H1 (cell line): ENCODE measurements around the gene TNKS2. TPM values are rescaled to one million over a fixed set of nuclear protein-coding genes. Genes with fewer than 3 reads are reported as not detected.

Experiments
- CTCF ChIA-PET: fragments of 300-600 bp; sonication (Branson Sonifier 250); formaldehyde crosslinking; loops from one replicate; lab custom pipeline; 2021; ENCODE audit not compliant: partially characterized antibody; lab: Charles Lee
- POLR2A ChIA-PET: fragments of 300-600 bp; sonication (Branson Sonifier 250); formaldehyde crosslinking; loops from one replicate; lab custom pipeline; 2021; ENCODE audit warnings: inconsistent platforms; ENCODE audit not compliant: partially characterized antibody; lab: Charles Lee
- DNase-seq, 2 experiments: peaks; one replicate each; pipeline versions ENCODE4 v3.0.0 to v3.0.0-alpha.2; 2010 to 2022; ENCODE audit warnings: low spot score in 2 of 2, low read depth in 1 of 2, mixed read lengths in 1 of 2
- FAIRE-seq: peaks from 2 replicates; lab custom pipeline; 2011; peaks lifted over from hg19 to GRCh38; lab: Jason Lieb, UNC
- H2AFZ ChIP-seq: 2 replicates; pipeline ENCODE4 v1.8.1; 2012; ENCODE audit warnings: low read length, inconsistent platforms
- H2AK5ac ChIP-seq: 2 replicates; pipeline ENCODE4 v1.6.1; 2013; ENCODE audit warnings: low read depth, low read length
- H2BK120ac ChIP-seq: replicated peaks from 2 replicates; pipeline ENCODE3; 2013; ENCODE audit warnings: low read depth, low read length, inconsistent platforms
- H2BK12ac ChIP-seq: 2 replicates; pipeline ENCODE4 v1.6.1; 2013; ENCODE audit warnings: low read depth, low read length
- H2BK15ac ChIP-seq: 2 replicates; pipeline ENCODE4 v1.6.1; 2013; ENCODE audit warnings: low read length
- H2BK20ac ChIP-seq: 2 replicates; pipeline ENCODE4 v1.6.1; 2013; ENCODE audit warnings: low read length
- H2BK5ac ChIP-seq: 2 replicates; pipeline ENCODE4 v1.6.1; 2013; ENCODE audit warnings: low read depth, low read length
- H3K14ac ChIP-seq: 2 replicates; pipeline ENCODE4 v1.6.1; 2013; ENCODE audit warnings: inconsistent platforms; ENCODE audit not compliant: insufficient read length
- H3K18ac ChIP-seq: 2 replicates; pipeline ENCODE4 v1.6.1; 2013; ENCODE audit warnings: low read length; ENCODE audit errors: extremely low read depth
- H3K23ac ChIP-seq: 2 replicates; pipeline ENCODE4 v1.6.1; 2013; ENCODE audit warnings: inconsistent platforms; ENCODE audit not compliant: insufficient read length
- H3K23me2 ChIP-seq: 2 replicates; pipeline ENCODE4 v1.6.1; 2013; ENCODE audit warnings: low read depth, low read length
- H3K27ac ChIP-seq: 2 replicates; pipeline ENCODE4 v1.6.1; 2011; ENCODE audit warnings: low read depth, low read length, inconsistent platforms
- H3K27me3 ChIP-seq, 4 experiments: replicated peaks in 1 of 4; 1 replicate in 1 of 4; 2 replicates in 3 of 4; pipeline versions ENCODE4 v1.6.1 to v1.8.1; 2011 to 2013; ENCODE audit warnings: low read length in 3 of 4, mild to moderate bottlenecking in 3 of 4, inconsistent platforms in 2 of 4, mixed read lengths in 2 of 4, moderate library complexity in 1 of 4; ENCODE audit not compliant: control insufficient read depth in 3 of 4, insufficient read depth in 3 of 4; ENCODE audit errors: extremely low read depth in 1 of 4
- H3K36me3 ChIP-seq, 4 experiments: 2 replicates each; pipeline versions ENCODE4 v1.6.1 to v1.8.1; 2011 to 2013; ENCODE audit warnings: mild to moderate bottlenecking in 4 of 4, low read length in 3 of 4, moderate library complexity in 2 of 4, control low read depth in 1 of 4, inconsistent platforms in 1 of 4; ENCODE audit not compliant: insufficient read depth in 4 of 4, control insufficient read depth in 2 of 4
- H3K4ac ChIP-seq: replicated peaks from 2 replicates; pipeline ENCODE3; 2013; ENCODE audit warnings: low read length, low read depth, mixed read lengths, inconsistent platforms; ENCODE audit not compliant: insufficient read length
- H3K4me1 ChIP-seq, 4 experiments: replicated peaks in 1 of 4; 1 replicate in 1 of 4; 2 replicates in 3 of 4; pipeline versions ENCODE4 v1.6.1 to v1.8.1; 2011 to 2013; ENCODE audit warnings: low read length in 3 of 4, inconsistent platforms in 2 of 4, mixed read lengths in 1 of 4; ENCODE audit not compliant: insufficient read depth in 4 of 4, control insufficient read depth in 3 of 4
- H3K4me2 ChIP-seq, 2 experiments: 2 replicates each; pipeline versions ENCODE4 v1.6.1 to v1.8.1; 2011 to 2013; ENCODE audit warnings: low read depth in 2 of 2, low read length in 2 of 2, control low read depth in 1 of 2, inconsistent platforms in 1 of 2, mild to moderate bottlenecking in 1 of 2; ENCODE audit not compliant: insufficient read depth in 1 of 2
- H3K4me3 ChIP-seq, 4 experiments: fragments of 200-600, 300-600 bp in 1 of 4; sonication (generic), shearing (Covaris generic), sonication (Bioruptor Twin) in 1 of 4; 2 replicates each; pipeline versions ENCODE4 v1.5.1 to v1.8.1; 2011 to 2016; ENCODE audit warnings: low read length in 4 of 4, low read depth in 3 of 4, control low read depth in 2 of 4, inconsistent platforms in 2 of 4, mild to moderate bottlenecking in 2 of 4, mixed read lengths in 1 of 4, moderate library complexity in 1 of 4; ENCODE audit not compliant: insufficient read depth in 2 of 4; ENCODE audit errors: extremely low read depth in 1 of 4
- H3K56ac ChIP-seq: replicated peaks from 2 replicates; pipeline ENCODE3; 2013; ENCODE audit warnings: low read depth, mild to moderate bottlenecking, mixed read lengths, low read length, inconsistent platforms; ENCODE audit not compliant: insufficient read length
- H3K79me1 ChIP-seq: 2 replicates; pipeline ENCODE4 v1.6.1; 2013; ENCODE audit warnings: low read depth, low read length, control low read depth
- H3K79me2 ChIP-seq, 2 experiments: 2 replicates each; pipeline versions ENCODE4 v1.6.1 to v1.8.1; 2012 to 2013; ENCODE audit warnings: low read length in 2 of 2, mild to moderate bottlenecking in 2 of 2, inconsistent platforms in 1 of 2; ENCODE audit not compliant: insufficient read depth in 2 of 2, control insufficient read depth in 1 of 2
- H3K9ac ChIP-seq, 4 experiments: replicated peaks in 1 of 4; 1 replicate in 1 of 4; 2 replicates in 3 of 4; pipeline versions ENCODE4 v1.6.1 to v1.8.1; 2011 to 2013; ENCODE audit warnings: low read depth in 3 of 4, low read length in 3 of 4, control low read depth in 2 of 4, mild to moderate bottlenecking in 2 of 4, moderate library complexity in 2 of 4, inconsistent platforms in 1 of 4; ENCODE audit errors: extremely low read depth in 1 of 4
- H3K9me3 ChIP-seq, 2 experiments: 2 replicates each; pipeline versions ENCODE4 v1.6.1 to v1.8.1; 2012 to 2013; ENCODE audit warnings: mild to moderate bottlenecking in 2 of 2, moderate library complexity in 2 of 2, control low read depth in 1 of 2, inconsistent platforms in 1 of 2, low read depth in 1 of 2, low read length in 1 of 2, mixed read lengths in 1 of 2; ENCODE audit not compliant: insufficient read depth in 2 of 2
- H4K20me1 ChIP-seq, 2 experiments: replicated peaks in 1 of 2; 2 replicates each; pipeline versions ENCODE3 to v1.8.1; 2011 to 2013; ENCODE audit warnings: inconsistent platforms in 2 of 2, low read length in 2 of 2, mild to moderate bottlenecking in 1 of 2; ENCODE audit not compliant: insufficient read depth in 2 of 2, control insufficient read depth in 1 of 2
- H4K5ac ChIP-seq: 2 replicates; pipeline ENCODE4 v1.6.1; 2013; ENCODE audit warnings: low read length, low read depth, mixed read lengths, inconsistent platforms; ENCODE audit not compliant: insufficient read length
- H4K8ac ChIP-seq: 2 replicates; pipeline ENCODE4 v1.8.0; 2013; ENCODE audit warnings: mild to moderate bottlenecking, moderate library complexity, low read length, inconsistent platforms; ENCODE audit not compliant: insufficient read depth; ENCODE audit errors: extremely low read depth
- H4K91ac ChIP-seq: replicated peaks from 2 replicates; pipeline ENCODE3; 2013; ENCODE audit warnings: low read length, mixed read lengths, inconsistent platforms; ENCODE audit not compliant: insufficient read length
- ASH2L ChIP-seq: fragments of 200-600, 300-600 bp; sonication (generic); IDR thresholded peaks from one replicate; pipeline ENCODE4 v1.7.1; 2017; ENCODE audit warnings: low read length
- RFX5 ChIP-seq: IDR thresholded peaks from 2 replicates; pipeline ENCODE4 v1.6.1; 2011; ENCODE audit warnings: low read depth, low read length, improper control_type of control experiment, borderline replicate concordance
- SP4 ChIP-seq: IDR thresholded peaks from 2 replicates; pipeline ENCODE4 v1.6.1; 2012; ENCODE audit warnings: low read length, inconsistent platforms
- SRF ChIP-seq: IDR thresholded peaks from 2 replicates; pipeline ENCODE4 v1.6.1; 2011; ENCODE audit warnings: mild to moderate bottlenecking, low read depth, low read length, moderate library complexity
- WGBS, 2 experiments: shearing (Covaris generic) in 1 of 2; methylation state at CpG; one replicate each; pipeline versions ENCODE4 v1.1.6 to v1.1.7; 2013 to 2015; ENCODE audit warnings: low lambda C conversion rate in 2 of 2, mixed read lengths in 2 of 2, inconsistent platforms in 1 of 2, low coverage in 1 of 2, missing lambda C conversion rate in 1 of 2; ENCODE audit not compliant: insufficient replicate concordance in 2 of 2, insufficient coverage in 1 of 2, insufficient read length in 1 of 2; ENCODE audit errors: extremely low coverage in 1 of 2, missing lambda C conversion rate in 1 of 2; 5-methylcytosine and 5-hydroxymethylcytosine counted together
- polyA plus RNA-seq, 7 experiments: library from polyadenylated mRNA; depleted of rRNA in 3 of 7; stranded (reverse) in 5 of 7; unstranded in 2 of 7; fragments of >200 nt in 5 of 7; fragments of 200-250 nt in 2 of 7; gene quantifications; 1 replicate in 5 of 7; 2 replicates in 1 of 7; 4 replicates in 1 of 7; pipeline versions ENCODE4 v1.2.1 to v1.2.3, GENCODE V29; 2011 to 2013; ENCODE audit warnings: missing spikeins in 2 of 7, mixed read lengths in 2 of 7
- total RNA-seq: library from RNA; stranded (reverse); fragmentation: NEBNext Ultra II Directional; extraction: Animal tissue kit (Norgen Biotek cat#: 25700); gene quantifications from 2 replicates; pipeline ENCODE4 v1.2.1, GENCODE V29; 2021

Gene TNKS2
- total and polyA plus RNA-seq, 2 of the 8 experiments (the other 6 are each of a cell fraction or from before 2014, with no cell fraction given) = 23.3 to 73.6 TPM

GRCh38 chr10:91772869-91773268 lies 25.4 kb upstream of the TNKS2 start:
- Histone ChIP-seq H3K27me3 (no peaks in the 10 kb centered on the region; a peak in 1 of 7 replicates), H3K79me1 (no peaks in the 10 kb centered on the region), H3K23ac (no peak overlapping the region), H4K20me1 (no peaks in the 10 kb centered on the region), H2BK15ac (no peak overlapping the region), H3K27ac (no peak overlapping the region), H2AFZ (no peak overlapping the region), H2BK12ac (no peak overlapping the region), H3K56ac (no peak overlapping the region), H2BK5ac (no peak overlapping the region), H3K79me2 (no peaks in the 10 kb centered on the region), H2BK20ac (no peak overlapping the region), H3K18ac (no peak overlapping the region), H4K8ac (no peak overlapping the region), H3K4me2 (no peak overlapping the region), H3K36me3 (no peaks in the 10 kb centered on the region), H3K4ac (no peak overlapping the region), H3K4me3 (no peak overlapping the region), H3K14ac (no peak overlapping the region), H4K5ac (no peak overlapping the region), H2BK120ac (no peak overlapping the region), H2AK5ac (no peak overlapping the region), H3K9ac (no peak overlapping the region), H3K4me1 (no peaks in the 10 kb centered on the region), H3K23me2 (no peaks in the 10 kb centered on the region), H3K9me3 (0 out of 4 replicates have a peak, but pooled peaks cover 0 to 2% of the 10 kb centered on the region in 2 experiments), H4K91ac (no peak overlapping the region)
- DNase-seq (no peak), FAIRE-seq (no peak)
- POLR2A ChIA-PET = interaction anchor here (1.0 kb wide), 1 partner anchor 801 kb away, joined by 3 read pairs; the partner anchor contains the start of gene IDE
- CTCF ChIA-PET = no interaction called here
- WGBS, 2 experiments = 90% methylated on average over 1 of the region's 1 CpG; no CpG with 5 or more reads in 1 of the 2 experiments
- TF ChIP-seq SP4 (no peak), ASH2L (no peak), SRF (no peak), RFX5 (no peak)
